GM19240 (cell line): ENCODE measurements around the gene MEDAG.
"Not testable (repeated sequence)": the region's sequence is repeated elsewhere in the genome, so short reads cannot be mapped to it uniquely, and the experiment has no call there.

ENCODE experiments used
- DNase-seq: peaks from one replicate; pipeline ENCODE4 v3.0.0; 2011; ENCODE audit warnings: low spot score; ENCODE audit not compliant: insufficient read length

The MEDAG gene

GRCh38 chr13:30907121-30907861, 1.2 kb downstream of the MEDAG start:
- DNase-seq, result no peak

- no peak for DNase-seq
Measured at GRCh38 chr13:30908416-30908980, 2.4 kb downstream of the MEDAG start.

GRCh38 chr13:30910676-30911075, 4.6 kb downstream of the MEDAG start:
- no peak for DNase-seq

- no peak for DNase-seq
Measured at GRCh38 chr13:30915691-30916541, 9.8 kb downstream of the MEDAG start.

- no peak for DNase-seq
Measured at GRCh38 chr13:30916991-30917390, 10.9 kb downstream of the MEDAG start.

- no peak for DNase-seq
Measured at GRCh38 chr13:30918662-30919405, 12.8 kb downstream of the MEDAG start.

- no peak for DNase-seq
Measured at GRCh38 chr13:30920162-30920909, 14.3 kb downstream of the MEDAG start.

- DNase-seq, result no peak
Measured at GRCh38 chr13:30923418-30923817, 17.3 kb downstream of the MEDAG start.

- DNase-seq, result no peak
Measured at GRCh38 chr13:30924721-30925120, 18.6 kb downstream of the MEDAG start.

- DNase-seq, result no peak
Measured at GRCh38 chr13:30925429-30925828, 19.4 kb downstream of the MEDAG start.

GRCh38 chr13:30926781-30927180, 20.7 kb downstream of the MEDAG start:
- DNase-seq, result no peak

GRCh38 chr13:30927188-30927587, 21.1 kb downstream of the MEDAG start:
- DNase-seq, result not testable (repeated sequence)

GRCh38 chr13:30927595-30927994, 21.5 kb downstream of the MEDAG start:
- no peak for DNase-seq

GRCh38 chr13:30928978-30929377, 22.9 kb downstream of the MEDAG start:
- no peak for DNase-seq

- DNase-seq, result no peak
Measured at GRCh38 chr13:30932481-30933353, 26.6 kb downstream of the MEDAG start, which contains the start of gene TEX26. Gene TEX26, plus strand, starts transcription at chr13:30932656. Its CDS starts 60 bp downstream, at chr13:30932716.

GRCh38 chr13:30933354-30933670, 27.2 kb downstream of the MEDAG start:
- DNase-seq, result no peak

- no peak for DNase-seq
Measured at GRCh38 chr13:30934381-30934780, 28.3 kb downstream of the MEDAG start.

- no peak for DNase-seq
Measured at GRCh38 chr13:30934803-30935202, 28.7 kb downstream of the MEDAG start.

GRCh38 chr13:30936971-30937370, 30.9 kb downstream of the MEDAG start:
- DNase-seq, result no peak

GRCh38 chr13:30943881-30944280, 37.8 kb downstream of the MEDAG start:
- no peak for DNase-seq
